ENCODE measurements around the gene MRPL45.
"Not testable (repeated sequence)": the region's sequence is repeated elsewhere in the genome, so short reads cannot be mapped to it uniquely, and the experiment has no call there.

GRCh38 chr17:38253191-38253590, 43.8 kb upstream of the MRPL45 start:
- not testable (repeated sequence) for TF ChIP-seq ZFP3 (CRISPR knock-in tag; IDR thresholded peaks at IDR 0.05); TCF4 (CRISPR knock-in tag; IDR thresholded peaks at IDR 0.05; ENCODE audit: borderline replicate concordance); TOX (CRISPR knock-in tag; IDR thresholded peaks at IDR 0.05; ENCODE audit: borderline replicate concordance); ARNTL (CRISPR knock-in tag; IDR thresholded peaks at IDR 0.05; ENCODE audit: borderline replicate concordance, low read depth); ZFP30 (CRISPR knock-in tag; IDR thresholded peaks at IDR 0.05); ZNF70 (CRISPR knock-in tag; IDR thresholded peaks at IDR 0.05); GLIS3 (CRISPR knock-in tag; IDR thresholded peaks at IDR 0.05); OSR1 (CRISPR knock-in tag; IDR thresholded peaks at IDR 0.05); TSHZ2 (CRISPR knock-in tag; IDR thresholded peaks at IDR 0.05); ZNF565 (CRISPR knock-in tag; conservative IDR thresholded peaks at IDR 0.05; ENCODE audit: low read depth)
- TF ChIP-seq, protein P1, sequence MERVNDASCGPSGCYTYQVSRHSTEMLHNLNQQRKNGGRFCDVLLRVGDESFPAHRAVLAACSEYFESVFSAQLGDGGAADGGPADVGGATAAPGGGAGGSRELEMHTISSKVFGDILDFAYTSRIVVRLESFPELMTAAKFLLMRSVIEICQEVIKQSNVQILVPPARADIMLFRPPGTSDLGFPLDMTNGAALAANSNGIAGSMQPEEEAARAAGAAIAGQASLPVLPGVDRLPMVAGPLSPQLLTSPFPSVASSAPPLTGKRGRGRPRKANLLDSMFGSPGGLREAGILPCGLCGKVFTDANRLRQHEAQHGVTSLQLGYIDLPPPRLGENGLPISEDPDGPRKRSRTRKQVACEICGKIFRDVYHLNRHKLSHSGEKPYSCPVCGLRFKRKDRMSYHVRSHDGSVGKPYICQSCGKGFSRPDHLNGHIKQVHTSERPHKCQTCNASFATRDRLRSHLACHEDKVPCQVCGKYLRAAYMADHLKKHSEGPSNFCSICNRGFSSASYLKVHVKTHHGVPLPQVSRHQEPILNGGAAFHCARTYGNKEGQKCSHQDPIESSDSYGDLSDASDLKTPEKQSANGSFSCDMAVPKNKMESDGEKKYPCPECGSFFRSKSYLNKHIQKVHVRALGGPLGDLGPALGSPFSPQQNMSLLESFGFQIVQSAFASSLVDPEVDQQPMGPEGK (CRISPR knock-in tag; IDR thresholded peaks at IDR 0.05; ENCODE audit: borderline replicate concordance): not testable (repeated sequence)
- TF ChIP-seq, protein P2, sequence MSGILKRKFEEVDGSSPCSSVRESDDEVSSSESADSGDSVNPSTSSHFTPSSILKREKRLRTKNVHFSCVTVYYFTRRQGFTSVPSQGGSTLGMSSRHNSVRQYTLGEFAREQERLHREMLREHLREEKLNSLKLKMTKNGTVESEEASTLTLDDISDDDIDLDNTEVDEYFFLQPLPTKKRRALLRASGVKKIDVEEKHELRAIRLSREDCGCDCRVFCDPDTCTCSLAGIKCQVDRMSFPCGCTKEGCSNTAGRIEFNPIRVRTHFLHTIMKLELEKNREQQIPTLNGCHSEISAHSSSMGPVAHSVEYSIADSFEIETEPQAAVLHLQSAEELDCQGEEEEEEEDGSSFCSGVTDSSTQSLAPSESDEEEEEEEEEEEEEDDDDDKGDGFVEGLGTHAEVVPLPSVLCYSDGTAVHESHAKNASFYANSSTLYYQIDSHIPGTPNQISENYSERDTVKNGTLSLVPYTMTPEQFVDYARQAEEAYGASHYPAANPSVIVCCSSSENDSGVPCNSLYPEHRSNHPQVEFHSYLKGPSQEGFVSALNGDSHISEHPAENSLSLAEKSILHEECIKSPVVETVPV (CRISPR knock-in tag; IDR thresholded peaks at IDR 0.05): not testable (repeated sequence)

All from SK-N-SH treated with all-trans-retinoic acid at 6 μM for 48 hours (cell line).